Measurements from ENCODE around the gene ELOVL2.
"Not testable (repeated sequence)": the region's sequence is repeated elsewhere in the genome, so short reads cannot be mapped to it uniquely, and the experiment has no call there.

ELOVL2 gene

GRCh38 chr6:11043961-11044711, at the start of gene ELOVL2:
ELOVL2 (minus strand) TSS chr6:11044305; CDS start chr6:11044230, 75 bp downstream.
- DNase-seq (ENCODE audit: low read depth): no peak

GRCh38 chr6:11093376-11093625, 49.2 kb upstream of the ELOVL2 start:
- DNase-seq (ENCODE audit: low read depth): no peak

GRCh38 chr6:11092668-11093375, 48.7 kb upstream of the ELOVL2 start:
- DNase-seq (ENCODE audit: low read depth): no peak

- DNase-seq (ENCODE audit: low read depth): not testable (repeated sequence)
Observed at GRCh38 chr6:11091141-11091540, 47.0 kb upstream of the ELOVL2 start.

- no peak for DNase-seq (ENCODE audit: low read depth)
Observed at GRCh38 chr6:11089695-11090094, 45.6 kb upstream of the ELOVL2 start.

GRCh38 chr6:11087141-11087812, 43.2 kb upstream of the ELOVL2 start:
- not testable (repeated sequence) for DNase-seq (ENCODE audit: low read depth)

- no peak for DNase-seq (ENCODE audit: low read depth)
Observed at GRCh38 chr6:11085758-11086435, 41.8 kb upstream of the ELOVL2 start.

- no peak for DNase-seq (ENCODE audit: low read depth)
Observed at GRCh38 chr6:11083956-11084355, 39.9 kb upstream of the ELOVL2 start.

- DNase-seq (ENCODE audit: low read depth): no peak
Observed at GRCh38 chr6:11083491-11083890, 39.4 kb upstream of the ELOVL2 start.

- no peak for DNase-seq (ENCODE audit: low read depth)
Observed at GRCh38 chr6:11080296-11080695, 36.2 kb upstream of the ELOVL2 start.

- DNase-seq (ENCODE audit: low read depth): no peak
Observed at GRCh38 chr6:11078266-11078665, 34.2 kb upstream of the ELOVL2 start.

- DNase-seq (ENCODE audit: low read depth): no peak
Observed at GRCh38 chr6:11076540-11076939, 32.4 kb upstream of the ELOVL2 start.

GRCh38 chr6:11072101-11072500, 28.0 kb upstream of the ELOVL2 start:
- DNase-seq (ENCODE audit: low read depth): no peak

GRCh38 chr6:11069760-11070159, 25.7 kb upstream of the ELOVL2 start:
- no peak for DNase-seq (ENCODE audit: low read depth)

- no peak for DNase-seq (ENCODE audit: low read depth)
Observed at GRCh38 chr6:11067348-11067747, 23.2 kb upstream of the ELOVL2 start.

GRCh38 chr6:11066505-11067347, 22.6 kb upstream of the ELOVL2 start:
- no peak for DNase-seq (ENCODE audit: low read depth)

- no peak for DNase-seq (ENCODE audit: low read depth)
Observed at GRCh38 chr6:11065436-11066202, 21.5 kb upstream of the ELOVL2 start.

GRCh38 chr6:11064836-11065235, 20.7 kb upstream of the ELOVL2 start:
- no peak for DNase-seq (ENCODE audit: low read depth)

GRCh38 chr6:11062715-11063114, 18.6 kb upstream of the ELOVL2 start:
- DNase-seq (ENCODE audit: low read depth): no peak

GRCh38 chr6:11062083-11062482, 18.0 kb upstream of the ELOVL2 start:
- no peak for DNase-seq (ENCODE audit: low read depth)

GRCh38 chr6:11058406-11058805, 14.3 kb upstream of the ELOVL2 start:
- DNase-seq (ENCODE audit: low read depth): no peak
